Colonic mucosa (tissue), 4 donors: ENCODE data around the gene CADPS2. TPM values are rescaled to one million over a fixed set of nuclear protein-coding genes. Genes with fewer than 3 reads are reported as not detected.
A peak's percentile ranks its signal among the peaks of the same experiment; 100 is the strongest.
"Not testable (repeated sequence)": the region's sequence is repeated elsewhere in the genome, so short reads cannot be mapped to it uniquely, and the experiment has no call there.

ENCODE experiments used
- DNase-seq: peaks from one replicate; pipeline ENCODE4 v3.0.0-alpha.2; 2020
- H3K27ac ChIP-seq: fragments of 200-600 bp; one replicate; pipeline ENCODE4 v1.8.0; 2021
- H3K27me3 ChIP-seq: fragments of 200-600 bp; one replicate; pipeline ENCODE4 v1.8.0; 2021
- H3K36me3 ChIP-seq: fragments of 200-600 bp; one replicate; pipeline ENCODE4 v1.8.0; 2021
- H3K4me1 ChIP-seq: fragments of 200-600 bp; one replicate; pipeline ENCODE4 v1.8.0; 2021; ENCODE audit warnings: mild to moderate bottlenecking
- H3K4me3 ChIP-seq: fragments of 200-600 bp; one replicate; pipeline ENCODE4 v1.8.0; 2021
- H3K9ac ChIP-seq, 2 donors: one replicate each; pipeline ENCODE4 v1.7.0; 2013; ENCODE audit warnings: control low read depth in 2 of 2, low read depth in 2 of 2, low read length in 2 of 2
- H3K9me3 ChIP-seq: fragments of 200-600 bp; one replicate; pipeline ENCODE4 v1.8.0; 2021
- intact Hi-C: fragments of 100-400 bp; cut with DNase I; formaldehyde crosslinking; loops from one replicate; pipeline ENCODE4 v1.14.1; 2022
- total RNA-seq, 2 donors: library from RNA; stranded (reverse); fragmentation: NEBNext Ultra II Directional in 1 of 2; extraction: Animal tissue kit (Norgen Biotek cat#: 25700) in 1 of 2; gene quantifications; one replicate each; pipeline ENCODE4 v1.2.1, GENCODE V29; 2021
- TF ChIP-seq, protein P1 (sequence below): fragments of 200-600 bp; IDR thresholded peaks from one replicate; pipeline ENCODE4 v1.8.0; 2022; ENCODE audit warnings: antibody characterized with exemption, mild to moderate bottlenecking
- donor health status: healthy.
- donor health status: DM: no; HTN: no; CAD: no.
- donor health status: DM: no; HTN: no; CAD: no.

The CADPS2 gene
- total RNA-seq, 2 donors from 2014 or later = 13.6 to 15.2 TPM

DNA sequence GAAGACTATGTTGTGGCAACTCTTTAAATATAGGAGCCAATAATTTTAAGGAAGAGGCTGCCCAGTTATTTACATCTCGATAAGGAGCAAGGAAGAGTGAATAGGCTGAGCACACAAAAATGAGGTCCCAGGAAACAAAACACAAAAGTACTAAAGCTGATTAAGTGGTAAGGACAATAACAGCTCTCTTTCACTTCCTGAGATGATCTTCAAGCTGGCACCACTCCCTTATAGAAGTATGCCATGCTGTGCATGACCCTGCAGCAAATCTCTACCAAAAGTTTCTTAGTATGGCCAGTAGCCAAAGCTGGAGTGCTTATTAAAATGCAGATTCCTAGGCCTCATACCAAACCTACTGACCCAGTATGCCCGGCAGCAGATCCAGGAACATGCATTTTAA lies 39.7 kb downstream of the CADPS2 start:
- H3K9ac ChIP-seq = no peak overlapping the region
- H3K27ac ChIP-seq = no peak overlapping the region
- no peaks in the 10 kb centered on the region for H3K27me3 ChIP-seq
- H3K4me1 ChIP-seq = no peaks in the 10 kb centered on the region
- no peak overlapping the region for H3K4me3 ChIP-seq
- TF ChIP-seq, protein P1, sequence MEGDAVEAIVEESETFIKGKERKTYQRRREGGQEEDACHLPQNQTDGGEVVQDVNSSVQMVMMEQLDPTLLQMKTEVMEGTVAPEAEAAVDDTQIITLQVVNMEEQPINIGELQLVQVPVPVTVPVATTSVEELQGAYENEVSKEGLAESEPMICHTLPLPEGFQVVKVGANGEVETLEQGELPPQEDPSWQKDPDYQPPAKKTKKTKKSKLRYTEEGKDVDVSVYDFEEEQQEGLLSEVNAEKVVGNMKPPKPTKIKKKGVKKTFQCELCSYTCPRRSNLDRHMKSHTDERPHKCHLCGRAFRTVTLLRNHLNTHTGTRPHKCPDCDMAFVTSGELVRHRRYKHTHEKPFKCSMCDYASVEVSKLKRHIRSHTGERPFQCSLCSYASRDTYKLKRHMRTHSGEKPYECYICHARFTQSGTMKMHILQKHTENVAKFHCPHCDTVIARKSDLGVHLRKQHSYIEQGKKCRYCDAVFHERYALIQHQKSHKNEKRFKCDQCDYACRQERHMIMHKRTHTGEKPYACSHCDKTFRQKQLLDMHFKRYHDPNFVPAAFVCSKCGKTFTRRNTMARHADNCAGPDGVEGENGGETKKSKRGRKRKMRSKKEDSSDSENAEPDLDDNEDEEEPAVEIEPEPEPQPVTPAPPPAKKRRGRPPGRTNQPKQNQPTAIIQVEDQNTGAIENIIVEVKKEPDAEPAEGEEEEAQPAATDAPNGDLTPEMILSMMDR = no peak
- intact Hi-C loops = no loop called here
- H3K9me3 ChIP-seq = no peaks in the 10 kb centered on the region
- no peaks in the 10 kb centered on the region for H3K36me3 ChIP-seq
- no peak for DNase-seq

DNA sequence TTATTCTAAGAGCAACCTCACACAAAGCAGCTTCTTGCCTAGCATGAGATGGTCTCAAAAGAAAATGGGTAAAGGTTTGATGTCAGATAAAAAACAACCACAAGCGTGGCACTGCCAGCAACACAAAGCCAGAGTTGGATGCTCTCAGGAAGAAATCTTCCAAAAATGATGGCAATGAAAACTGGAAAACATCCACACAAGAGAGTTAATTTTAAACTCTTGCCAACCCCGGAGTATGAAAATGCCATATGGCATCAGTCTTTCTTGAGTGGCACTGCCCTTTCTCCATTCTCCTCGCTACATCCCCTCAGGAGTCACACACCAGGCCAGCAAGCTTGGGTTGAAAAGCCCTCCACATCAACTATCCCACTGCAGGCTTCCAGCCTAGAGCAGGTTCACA lies 41.0 kb downstream of the CADPS2 start:
- Histone ChIP-seq H3K27me3 (no peaks in the 10 kb centered on the region), H3K27ac (no peak overlapping the region), H3K4me1 (no peaks in the 10 kb centered on the region), H3K9ac (no peak overlapping the region), H3K9me3 (no peaks in the 10 kb centered on the region), H3K4me3 (no peak overlapping the region), H3K36me3 (no peaks in the 10 kb centered on the region)
- TF ChIP-seq, protein P1 = no peak
- DNase-seq = no peak
- intact Hi-C loops = no loop called here

DNA sequence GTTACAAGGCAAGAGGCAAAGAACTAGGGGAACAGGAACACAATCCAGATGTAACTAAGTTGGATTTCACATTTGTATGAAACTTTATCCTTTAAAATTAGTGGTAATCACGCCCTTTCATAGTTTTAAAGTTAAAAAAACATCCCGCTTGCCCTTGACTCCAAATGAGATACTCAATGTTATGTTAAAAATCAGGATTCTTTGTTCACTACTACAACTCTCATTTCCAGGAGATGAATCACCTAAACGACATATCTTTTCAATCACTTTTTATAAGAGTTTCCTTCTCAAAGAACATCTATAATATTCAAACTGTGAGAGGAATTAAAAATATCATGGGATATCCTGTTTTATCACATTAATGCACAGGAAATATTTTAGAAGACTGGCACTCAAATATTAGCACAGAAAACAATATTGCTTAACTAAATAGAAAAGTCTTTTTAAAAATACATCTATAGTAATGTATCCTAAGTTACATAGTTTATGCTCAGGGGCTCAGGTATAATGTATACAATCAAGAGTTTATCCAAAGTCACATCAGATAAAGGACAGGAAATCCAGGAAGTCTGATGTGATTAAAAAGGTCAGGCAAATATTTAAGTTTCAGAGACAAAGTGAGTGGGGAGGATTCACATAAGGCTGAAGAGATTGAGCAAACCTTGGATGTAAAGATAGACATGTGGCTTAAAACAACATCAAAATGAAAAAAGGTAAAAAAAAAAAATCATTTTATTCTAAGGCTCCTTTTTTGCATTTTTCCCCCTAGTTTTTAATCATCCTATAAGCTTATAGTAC lies 41.9 kb downstream of the CADPS2 start:
- Histone ChIP-seq H3K27me3 (no peaks in the 10 kb centered on the region), H3K4me3 (no peak overlapping the region), H3K36me3 (no peaks in the 10 kb centered on the region), H3K9ac (no peak overlapping the region), H3K9me3 (no peaks in the 10 kb centered on the region), H3K4me1 (no peaks in the 10 kb centered on the region), H3K27ac (no peak overlapping the region)
- intact Hi-C loops = no loop called here
- DNase-seq = no peak
- TF ChIP-seq, protein P1 = no peak

DNA sequence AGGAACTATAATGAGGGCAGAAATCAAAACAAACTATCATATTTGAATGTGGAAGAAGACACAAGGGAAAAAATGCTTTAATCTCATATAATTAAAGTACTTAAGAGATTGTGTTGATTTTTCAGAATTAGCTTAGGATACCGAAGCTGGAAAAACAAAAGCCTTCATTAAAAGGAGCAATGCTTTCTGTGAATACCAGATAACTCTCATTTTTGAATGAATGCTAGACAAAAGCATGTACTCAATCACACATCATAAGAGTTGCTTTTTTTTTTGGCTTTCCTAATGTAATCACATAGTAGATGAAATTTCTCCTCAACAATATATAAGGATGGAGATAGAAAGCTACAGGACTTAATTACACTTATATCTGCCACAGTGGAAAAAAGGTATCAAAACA lies 43.3 kb downstream of the CADPS2 start:
- DNase-seq = no peak
- H3K4me1 ChIP-seq = no peaks in the 10 kb centered on the region
- H3K4me3 ChIP-seq = no peak overlapping the region
- H3K9ac ChIP-seq = no peak overlapping the region
- H3K9me3 ChIP-seq = no peaks in the 10 kb centered on the region
- no peak overlapping the region for H3K27ac ChIP-seq
- H3K27me3 ChIP-seq = no peaks in the 10 kb centered on the region
- TF ChIP-seq, protein P1 = no peak
- no peaks in the 10 kb centered on the region for H3K36me3 ChIP-seq
- intact Hi-C loops = no loop called here

DNA sequence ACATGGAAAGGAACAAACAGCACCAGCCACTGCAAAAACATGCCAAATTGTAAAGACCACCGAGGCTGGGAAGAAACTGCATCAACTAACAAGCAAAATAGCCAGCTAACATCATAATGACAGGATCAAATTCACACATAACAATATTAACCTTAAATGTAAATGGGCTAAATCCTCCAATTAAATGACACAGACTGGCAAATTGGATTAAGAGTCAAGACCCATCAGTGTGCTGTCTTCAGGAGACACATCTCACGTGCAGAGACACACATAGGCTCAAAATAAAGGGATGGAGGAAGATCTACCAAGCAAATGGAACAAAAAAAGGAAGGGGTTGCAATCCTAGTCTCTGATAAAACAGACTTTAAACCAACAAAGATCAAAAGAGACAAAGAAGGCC lies 50.0 kb downstream of the CADPS2 start:
- intact Hi-C loops, H3K9ac ChIP-seq: not testable (repeated sequence)

DNA sequence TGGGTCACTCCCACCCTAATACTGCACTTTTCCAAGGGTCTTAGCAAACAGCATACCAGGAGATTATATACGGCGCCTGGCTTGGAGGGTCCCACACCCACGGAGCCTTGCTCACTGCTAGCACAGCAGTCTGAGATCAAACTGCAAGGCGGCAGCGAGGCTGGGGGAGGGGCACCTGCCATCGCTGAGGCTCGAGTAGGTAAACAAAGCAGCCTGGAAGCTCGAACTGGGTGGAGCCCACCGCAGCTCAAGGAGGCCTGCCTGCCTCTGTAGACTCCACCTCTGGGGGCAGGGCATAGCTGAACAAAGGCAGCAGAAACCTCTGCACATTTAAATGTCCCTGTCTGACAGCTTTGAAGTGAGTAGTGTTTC lies 51.7 kb downstream of the CADPS2 start:
- H3K4me1 ChIP-seq, H3K27ac ChIP-seq, H3K9ac ChIP-seq, H3K36me3 ChIP-seq, H3K4me3 ChIP-seq, intact Hi-C loops, H3K9me3 ChIP-seq, H3K27me3 ChIP-seq: not testable (repeated sequence)
- DNase-seq = peak; percentile 33

More for the DNA sequence above, 50.0 kb downstream of the CADPS2 start:
- DNase-seq, H3K9me3 ChIP-seq, H3K27ac ChIP-seq, H3K4me3 ChIP-seq, H3K4me1 ChIP-seq, H3K36me3 ChIP-seq, H3K27me3 ChIP-seq: not testable (repeated sequence)
